BJ (cell line): ENCODE measurements around the gene CSF2RB. TPM values are rescaled to one million over a fixed set of nuclear protein-coding genes. Genes with fewer than 3 reads are reported as not detected.

Experiments used
- CTCF ChIA-PET: fragments of 350-600 bp; formaldehyde crosslinking; extraction: SDS; loops from one replicate; lab custom pipeline; 2021; ENCODE audit warnings: antibody characterized with exemption, inconsistent platforms; lab: Yijun Ruan, JAX
- POLR2A ChIA-PET: fragments of 300-600 bp; sonication (Branson Sonifier 250); formaldehyde crosslinking; extraction: SDS; loops from one replicate; lab custom pipeline; 2021; ENCODE audit warnings: antibody characterized with exemption; lab: Charles Lee
- DNase-seq: peaks from one replicate; pipeline ENCODE4 v3.0.0-alpha.2; 2011; ENCODE audit warnings: low read depth
- H3K27me3 ChIP-seq: 2 replicates; pipeline ENCODE4 v1.6.0; 2011; ENCODE audit warnings: low read length; ENCODE audit not compliant: control insufficient read depth, insufficient read depth
- H3K36me3 ChIP-seq: 2 replicates; pipeline ENCODE4 v1.5.1; 2011; ENCODE audit warnings: low read length; ENCODE audit not compliant: control insufficient read depth, insufficient read depth
- H3K4me3 ChIP-seq: 2 replicates; pipeline ENCODE4 v1.5.1; 2011; ENCODE audit warnings: low read depth, mild to moderate bottlenecking, control low read depth, low read length
- CTCF ChIP-seq: IDR thresholded peaks from 2 replicates; pipeline ENCODE4 v1.5.1; 2011; ENCODE audit warnings: low read depth, mild to moderate bottlenecking, control low read depth, inconsistent platforms, low read length, moderate library complexity; ENCODE audit not compliant: insufficient read depth
- polyA plus RNA-seq: library from polyadenylated mRNA; depleted of rRNA; stranded (reverse); fragments of >200 nt; gene quantifications from 2 replicates; pipeline ENCODE4 v1.2.3, GENCODE V29; 2011

The CSF2RB gene
- polyA plus RNA-seq, 1 experiment, result 0.02 TPM

DNA sequence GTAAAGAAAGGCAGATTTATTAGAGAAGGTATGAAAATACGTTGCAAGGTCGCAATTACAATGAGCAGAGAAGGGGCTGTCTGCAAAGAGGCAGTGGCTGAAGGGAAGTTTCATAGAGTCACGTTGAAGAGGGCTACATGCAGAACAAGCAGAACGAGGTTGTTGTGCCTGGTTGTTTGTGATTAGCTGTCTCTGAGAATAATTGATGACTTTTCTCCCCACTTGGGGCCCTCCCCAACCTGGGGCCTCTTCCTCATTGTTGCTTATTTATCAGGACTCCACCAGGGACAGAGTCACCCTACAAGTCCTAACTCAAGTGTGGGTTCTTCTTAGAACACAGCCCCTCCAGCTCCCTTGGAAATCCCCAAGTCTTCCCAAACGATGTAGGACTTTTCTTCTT, 29.1 kb downstream of the CSF2RB start:
- H3K4me3 ChIP-seq, result no peak overlapping the region

DNA sequence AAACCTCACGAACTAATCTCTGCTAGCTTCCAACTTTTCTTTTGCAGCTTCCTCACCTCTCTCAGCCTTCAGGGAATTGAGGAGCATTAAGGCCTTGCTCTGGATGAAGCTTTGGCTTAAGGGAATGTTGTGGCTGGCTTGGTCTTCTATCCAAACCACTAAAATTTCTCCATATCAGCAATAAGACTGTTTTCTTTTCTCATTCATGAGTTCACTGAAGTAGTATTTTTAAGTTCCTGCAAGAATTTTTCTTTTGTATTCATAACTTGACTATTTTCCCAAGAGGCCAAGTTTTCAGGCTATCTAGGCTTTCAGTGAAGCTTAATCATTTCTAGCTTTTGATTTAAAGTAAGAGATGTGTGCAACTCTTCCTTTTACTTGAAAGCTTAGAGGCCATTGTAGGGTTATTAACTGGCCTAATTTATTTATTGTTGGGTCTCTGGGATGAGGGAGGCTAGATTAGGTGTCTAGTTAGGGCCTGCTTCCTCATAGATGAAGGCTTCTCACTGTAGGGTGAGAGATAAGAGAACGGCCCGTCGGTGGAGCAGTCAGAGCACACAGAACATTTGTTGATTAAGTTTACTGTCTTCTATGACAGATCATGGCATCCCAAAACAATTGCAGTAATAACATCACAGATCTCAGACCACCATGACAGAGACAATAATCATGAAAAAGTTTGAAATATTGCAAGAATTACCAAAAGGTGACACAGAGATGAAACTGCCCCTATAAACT, 33.2 kb downstream of the CSF2RB start:
- CTCF ChIA-PET, result interaction anchor here (1.4 to 1.5 kb wide), 2 partner anchors 14 to 31 kb away, joined by 3 to 5 read pairs; no protein-coding TSS in a partner anchor
- no peak for TF ChIP-seq CTCF
- DNase-seq, result no peak
- Histone ChIP-seq H3K4me3 (no peak overlapping the region), H3K27me3 (peaks cover 5% of the 10 kb centered on the region; the same call in 1 of the 2 replicates), H3K36me3 (no peaks in the 10 kb centered on the region; the same call in 1 of the 2 replicates)
- POLR2A ChIA-PET, result no interaction called here

More for the DNA sequence above, 29.1 kb downstream of the CSF2RB start:
- TF ChIP-seq CTCF, result no peak
- ChIA-PET CTCF (no interaction called here), POLR2A (no interaction called here)
- H3K36me3 ChIP-seq, result no peaks in the 10 kb centered on the region; the same call in 1 of the 2 replicates
- no peak for DNase-seq
- peaks cover 5% of the 10 kb centered on the region; the same call in 1 of the 2 replicates for H3K27me3 ChIP-seq

- Histone ChIP-seq H3K36me3 (no peaks in the 10 kb centered on the region), H3K4me3 (no peak overlapping the region), H3K27me3 (peaks cover 3% of the 10 kb centered on the region; the same call in 1 of the 2 replicates)
- ChIA-PET CTCF (no interaction called here), POLR2A (no interaction called here)
- DNase-seq, result no peak
- TF ChIP-seq CTCF, result no peak
Measured at GRCh38 chr22:36948273-36949225, 35.1 kb downstream of the CSF2RB start.

GRCh38 chr22:36950797-36951590, 37.6 kb downstream of the CSF2RB start:
- CTCF ChIA-PET, result interaction anchor here (0.7 to 1.0 kb wide), 2 partner anchors 10 to 169 kb away, joined by 3 read pairs; no protein-coding TSS in a partner anchor
- DNase-seq, result no peak
- no peak overlapping the region for H3K4me3 ChIP-seq
- TF ChIP-seq CTCF, result no peak
- H3K36me3 ChIP-seq, result no peaks in the 10 kb centered on the region
- peaks cover 1% of the 10 kb centered on the region; the same call in 1 of the 2 replicates for H3K27me3 ChIP-seq
- POLR2A ChIA-PET, result no interaction called here
